Measurements from ENCODE around the gene SYCE3.

Gene SYCE3

GRCh38 chr22:50576806-50577696 lies 14.3 kb upstream of the SYCE3 start:
- in situ Hi-C loops (cut with HindIII; ENCODE audit: low sequenced_read_pairs): no loop called here

- in situ Hi-C loops (cut with HindIII; ENCODE audit: low sequenced_read_pairs): no loop called here
These were observed 13.4 kb upstream of the SYCE3 start for GRCh38 chr22:50576070-50576469.

- in situ Hi-C loops (cut with HindIII; ENCODE audit: low sequenced_read_pairs): no loop called here
These were observed 12.8 kb upstream of the SYCE3 start for GRCh38 chr22:50575426-50575941.

GRCh38 chr22:50574383-50574755 lies 11.7 kb upstream of the SYCE3 start:
- in situ Hi-C loops (cut with HindIII; ENCODE audit: low sequenced_read_pairs): no loop called here

- in situ Hi-C loops (cut with HindIII; ENCODE audit: low sequenced_read_pairs): no loop called here
These were observed 11.0 kb upstream of the SYCE3 start for GRCh38 chr22:50573491-50574382.

GRCh38 chr22:50572965-50573364 lies 10.2 kb upstream of the SYCE3 start:
- in situ Hi-C loops (cut with HindIII; ENCODE audit: low sequenced_read_pairs): no loop called here

GRCh38 chr22:50571264-50572175 lies 8.8 kb upstream of the SYCE3 start:
- in situ Hi-C loops (cut with HindIII; ENCODE audit: low sequenced_read_pairs): no loop called here

- in situ Hi-C loops (cut with HindIII; ENCODE audit: low sequenced_read_pairs): no loop called here
These were observed 8.1 kb upstream of the SYCE3 start for GRCh38 chr22:50570861-50571260.

GRCh38 chr22:50569896-50570535 lies 7.3 kb upstream of the SYCE3 start:
- in situ Hi-C loops (cut with HindIII; ENCODE audit: low sequenced_read_pairs): no loop called here

GRCh38 chr22:50569041-50569459 lies 6.3 kb upstream of the SYCE3 start:
- in situ Hi-C loops (cut with HindIII; ENCODE audit: low sequenced_read_pairs): no loop called here

- in situ Hi-C loops (cut with HindIII; ENCODE audit: low sequenced_read_pairs): no loop called here
These were observed 5.9 kb upstream of the SYCE3 start for GRCh38 chr22:50568626-50569025.

- in situ Hi-C loops (cut with HindIII; ENCODE audit: low sequenced_read_pairs): no loop called here
These were observed 5.1 kb upstream of the SYCE3 start for GRCh38 chr22:50567721-50568252.

GRCh38 chr22:50564289-50564688 lies 1.6 kb upstream of the SYCE3 start:
- in situ Hi-C loops (cut with HindIII; ENCODE audit: low sequenced_read_pairs): no loop called here

GRCh38 chr22:50563413-50564160 lies 868 bp upstream of the SYCE3 start:
- in situ Hi-C loops (cut with HindIII; ENCODE audit: low sequenced_read_pairs): no loop called here

- in situ Hi-C loops (cut with HindIII; ENCODE audit: low sequenced_read_pairs): no loop called here
These were observed 1.0 kb downstream of the SYCE3 start for GRCh38 chr22:50561401-50562358.

GRCh38 chr22:50560034-50560433 lies 2.7 kb downstream of the SYCE3 start:
- in situ Hi-C loops (cut with HindIII; ENCODE audit: low sequenced_read_pairs): no loop called here

- in situ Hi-C loops (cut with HindIII; ENCODE audit: low sequenced_read_pairs): no loop called here
These were observed 6.0 kb downstream of the SYCE3 start for GRCh38 chr22:50556703-50557102.

GRCh38 chr22:50553310-50553709 lies 9.4 kb downstream of the SYCE3 start:
- in situ Hi-C loops (cut with HindIII; ENCODE audit: low sequenced_read_pairs): no loop called here

Measured in DLD1 (cell line).